Endodermal cell (in vitro differentiated cells): ENCODE data around the gene ILKAP. TPM values are rescaled to one million over a fixed set of nuclear protein-coding genes. Genes with fewer than 3 reads are reported as not detected.

Experiments used
- DNase-seq: peaks from one replicate; pipeline ENCODE4 v3.0.0-alpha.2; 2017
- H3K27ac ChIP-seq: 2 replicates; pipeline ENCODE4 v1.5.1; 2013; ENCODE audit warnings: mild to moderate bottlenecking, low read depth, low read length, moderate library complexity
- H3K27me3 ChIP-seq: 2 replicates; pipeline ENCODE4 v1.6.1; 2013; ENCODE audit warnings: mild to moderate bottlenecking, low read length, moderate library complexity; ENCODE audit not compliant: insufficient read depth, control insufficient read depth, poor library complexity, severe bottlenecking
- H3K36me3 ChIP-seq: 2 replicates; pipeline ENCODE4 v1.7.0; 2013; ENCODE audit warnings: mild to moderate bottlenecking, low read length, moderate library complexity; ENCODE audit not compliant: control insufficient read depth, insufficient read depth
- H3K4me1 ChIP-seq: one replicate; pipeline ENCODE4 v1.7.0; 2013; ENCODE audit warnings: low read length; ENCODE audit not compliant: control insufficient read depth, insufficient read depth
- H3K4me3 ChIP-seq: 2 replicates; pipeline ENCODE4 v1.5.1; 2013; ENCODE audit warnings: mild to moderate bottlenecking, low read length, moderate library complexity
- H3K9ac ChIP-seq: 2 replicates; pipeline ENCODE4 v1.6.1; 2013; ENCODE audit warnings: mild to moderate bottlenecking, low read length, moderate library complexity; ENCODE audit not compliant: poor library complexity, severe bottlenecking; ENCODE audit errors: extremely low read depth
- H3K9me3 ChIP-seq: 2 replicates; pipeline ENCODE4 v1.6.1; 2013; ENCODE audit warnings: mild to moderate bottlenecking, low read length, moderate library complexity; ENCODE audit not compliant: control insufficient read depth
- H3K27ac Mint-ChIP-seq: 2 replicates; pipeline ENCODE4 v1.8.0; 2020; ENCODE audit warnings: mixed read lengths
- H3K27me3 Mint-ChIP-seq: 2 replicates; pipeline ENCODE4 v1.8.0; 2021; ENCODE audit warnings: mild to moderate bottlenecking, mixed read lengths; ENCODE audit not compliant: insufficient read depth
- H3K36me3 Mint-ChIP-seq: 2 replicates; pipeline ENCODE4 v1.8.0; 2020; ENCODE audit warnings: low read depth, mixed read lengths
- H3K4me1 Mint-ChIP-seq: 2 replicates; pipeline ENCODE4 v1.8.0; 2020; ENCODE audit warnings: mixed read lengths
- H3K4me3 Mint-ChIP-seq: 2 replicates; pipeline ENCODE4 v1.8.0; 2020; ENCODE audit warnings: mild to moderate bottlenecking, moderate library complexity, mixed read lengths
- H3K9me3 Mint-ChIP-seq: 2 replicates; pipeline ENCODE4 v1.8.0; 2020; ENCODE audit warnings: mild to moderate bottlenecking, mixed read lengths
- CTCF ChIP-seq: fragments of 200-600 bp; sonication (generic); conservative IDR thresholded peaks from 2 replicates; pipeline ENCODE4 v1.5.0; 2021; ENCODE audit warnings: antibody characterized with exemption, mild to moderate bottlenecking
- WGBS, 2 experiments: methylation state at CpG; one replicate each; pipeline versions ENCODE4 v1.1.5 to v1.1.7; 2013; ENCODE audit warnings: missing lambda C conversion rate in 2 of 2, mixed read lengths in 1 of 2; ENCODE audit not compliant: insufficient coverage in 1 of 2, insufficient read length in 1 of 2; 5-methylcytosine and 5-hydroxymethylcytosine counted together
- total RNA-seq, 2 donors: library from RNA; stranded (reverse); fragmentation: NEBNext Ultra II Directional in 1 of 2; extraction: Animal tissue kit (Norgen Biotek cat#: 25700) in 1 of 2; gene quantifications; 2 replicates in 1 of 2; 3 replicates in 1 of 2; pipeline ENCODE4 v1.2.1, GENCODE V29; 2021

The ILKAP gene
- total RNA-seq, 2 donors from 2014 or later = 40.9 to 46.4 TPM

- DNase-seq = no peak
- Histone ChIP-seq H3K27me3 (no peaks in the 10 kb centered on the region), H3K9ac (no peak overlapping the region), H3K9me3 (no peaks in the 10 kb centered on the region), H3K4me3 (no peak overlapping the region), H3K27ac (no peak overlapping the region), H3K36me3 (no peaks in the 10 kb centered on the region), H3K4me1 (no peaks in the 10 kb centered on the region)
- no peak overlapping the region for H3K4me3 Mint-ChIP-seq
- 86 to 89% methylated on average over 10 to 22 of the region's 22 CpGs for WGBS, 2 experiments
- H3K27me3 Mint-ChIP-seq = peaks cover 10% of the 10 kb centered on the region
- no peaks in the 10 kb centered on the region for H3K36me3 Mint-ChIP-seq
- H3K4me1 Mint-ChIP-seq = no peaks in the 10 kb centered on the region
- H3K9me3 Mint-ChIP-seq = peaks cover 4% of the 10 kb centered on the region
- no peak overlapping the region for H3K27ac Mint-ChIP-seq
- peak; percentile 53 for TF ChIP-seq CTCF
Measured at GRCh38 chr2:238152771-238153688, 50.5 kb downstream of the ILKAP start.

GRCh38 chr2:238151628-238152235 lies 51.8 kb downstream of the ILKAP start:
- Histone ChIP-seq H3K27me3 (no peaks in the 10 kb centered on the region), H3K9me3 (no peaks in the 10 kb centered on the region), H3K9ac (no peak overlapping the region), H3K36me3 (no peaks in the 10 kb centered on the region), H3K4me1 (no peaks in the 10 kb centered on the region), H3K27ac (no peak overlapping the region), H3K4me3 (no peak overlapping the region)
- no peaks in the 10 kb centered on the region for H3K36me3 Mint-ChIP-seq
- DNase-seq = peak; percentile 78
- no peak overlapping the region for H3K27ac Mint-ChIP-seq
- no peak overlapping the region for H3K4me3 Mint-ChIP-seq
- peaks cover 4% of the 10 kb centered on the region for H3K9me3 Mint-ChIP-seq
- peaks cover 3% of the 10 kb centered on the region for H3K27me3 Mint-ChIP-seq
- H3K4me1 Mint-ChIP-seq = no peaks in the 10 kb centered on the region
- WGBS, 2 experiments = 80 to 88% methylated on average over 1 to 16 of the region's 16 CpGs
- no peak for TF ChIP-seq CTCF

GRCh38 chr2:238151205-238151604 lies 52.3 kb downstream of the ILKAP start:
- no peak overlapping the region for H3K9ac ChIP-seq
- H3K4me1 ChIP-seq = no peaks in the 10 kb centered on the region
- no peaks in the 10 kb centered on the region for H3K27me3 ChIP-seq
- peaks cover 4% of the 10 kb centered on the region for H3K9me3 Mint-ChIP-seq
- whole genome bisulfite sequencing, 2 experiments = 90 to 96% methylated on average over 6 to 13 of the region's 13 CpGs
- no peaks in the 10 kb centered on the region for H3K36me3 Mint-ChIP-seq
- TF ChIP-seq CTCF = no peak
- no peak overlapping the region for H3K4me3 Mint-ChIP-seq
- H3K36me3 ChIP-seq = no peaks in the 10 kb centered on the region
- H3K4me3 ChIP-seq = no peak overlapping the region
- H3K27ac ChIP-seq = no peak overlapping the region
- H3K4me1 Mint-ChIP-seq = no peaks in the 10 kb centered on the region
- no peaks in the 10 kb centered on the region for H3K9me3 ChIP-seq
- H3K27me3 Mint-ChIP-seq = no peaks in the 10 kb centered on the region
- no peak overlapping the region for H3K27ac Mint-ChIP-seq
- no peak for DNase-seq
